Smooth muscle cell (in vitro differentiated cells): ENCODE measurements around the gene HEATR1. TPM values are rescaled to one million over a fixed set of nuclear protein-coding genes. Genes with fewer than 3 reads are reported as not detected.
A peak's percentile ranks its signal among the peaks of the same experiment; 100 is the strongest.
"Not testable (repeated sequence)": the region's sequence is repeated elsewhere in the genome, so short reads cannot be mapped to it uniquely, and the experiment has no call there.

Experiments
- DNase-seq: peaks from one replicate; lab custom pipeline; 2025; ENCODE audit not compliant: unreplicated experiment; lab: John Stamatoyannopoulos, UW
- H2AFZ ChIP-seq: fragments of 200-600 bp; sonication (generic); 2 replicates; pipeline ENCODE4 v1.6.0; 2016; ENCODE audit warnings: antibody characterized with exemption, low read depth, mild to moderate bottlenecking
- H3F3A ChIP-seq: fragments of 200-600 bp; sonication (generic); 2 replicates; pipeline ENCODE4 v1.6.0; 2017; ENCODE audit warnings: antibody characterized with exemption, low read depth
- H3K27ac ChIP-seq: fragments of 200-600 bp; sonication (generic); 2 replicates; pipeline ENCODE4 v1.5.1; 2016; ENCODE audit warnings: low read depth, mild to moderate bottlenecking
- H3K27me3 ChIP-seq: fragments of 200-600 bp; sonication (generic); 2 replicates; pipeline ENCODE4 v1.6.1; 2016; ENCODE audit warnings: low read depth, mild to moderate bottlenecking
- H3K36me3 ChIP-seq: fragments of 200-600 bp; sonication (generic); 2 replicates; pipeline ENCODE4 v1.5.1; 2016; ENCODE audit warnings: low read depth
- H3K4me1 ChIP-seq: fragments of 200-600 bp; sonication (generic); 2 replicates; pipeline ENCODE4 v1.5.1; 2016; ENCODE audit warnings: low read depth
- H3K4me2 ChIP-seq: fragments of 200-600 bp; sonication (generic); 2 replicates; pipeline ENCODE4 v1.6.0; 2016; ENCODE audit warnings: mild to moderate bottlenecking
- H3K4me3 ChIP-seq: fragments of 200-600 bp; sonication (generic); 2 replicates; pipeline ENCODE4 v1.5.1; 2016; ENCODE audit warnings: mild to moderate bottlenecking
- H3K79me2 ChIP-seq: fragments of 200-600 bp; sonication (generic); 2 replicates; pipeline ENCODE4 v1.6.0; 2016; ENCODE audit warnings: low read depth, mild to moderate bottlenecking
- H3K9ac ChIP-seq: fragments of 200-600 bp; sonication (generic); 2 replicates; pipeline ENCODE4 v1.6.0; 2016; ENCODE audit warnings: low read depth
- H3K9me3 ChIP-seq: fragments of 200-600 bp; sonication (generic); replicated peaks from 2 replicates; pipeline ENCODE4 v1.5.1; 2016; ENCODE audit warnings: low read depth
- H4K20me1 ChIP-seq: fragments of 200-600 bp; sonication (generic); 2 replicates; pipeline ENCODE4 v1.6.0; 2016; ENCODE audit warnings: low read depth
- WGBS: methylation state at CpG from one replicate; pipeline ENCODE4 v1.1.7; 2016; ENCODE audit warnings: low lambda C conversion rate; 5-methylcytosine and 5-hydroxymethylcytosine counted together
- polyA plus RNA-seq: library from polyadenylated mRNA; unstranded; fragments of >200 nt; fragmentation: Nextera tagmentation; extraction: Ambion mirVana; gene quantifications from 2 replicates; pipeline ENCODE4 v1.2.1, GENCODE V29; 2016
- total RNA-seq: library from RNA; depleted of rRNA; stranded (reverse); fragments of >200 nt; gene quantifications from 2 replicates; pipeline ENCODE4 v1.2.3, GENCODE V29; 2014
- TF ChIP-seq, protein P1 (sequence below): fragments of 200-600 bp; sonication (generic); IDR thresholded peaks from 2 replicates; pipeline ENCODE4 v1.5.1; 2017; ENCODE audit warnings: borderline replicate concordance, mild to moderate bottlenecking, antibody characterized with exemption; ENCODE audit not compliant: insufficient read depth, poor library complexity, severe bottlenecking

Gene HEATR1
- total and polyA plus RNA-seq, 2 experiments from 2014 or later: 6.9 to 25.3 TPM

GRCh38 chr1:236507022-236507700 is 97.2 kb downstream of the HEATR1 start:
- no peaks in the 10 kb centered on the region for H3K9me3 ChIP-seq
- no peaks in the 10 kb centered on the region for H3K36me3 ChIP-seq
- no peaks in the 10 kb centered on the region for H3K27me3 ChIP-seq
- no peak overlapping the region for H3K9ac ChIP-seq
- H2AFZ ChIP-seq: no peak overlapping the region
- no peak for DNase-seq
- H3K4me1 ChIP-seq: peaks cover 6% of the 10 kb centered on the region
- H4K20me1 ChIP-seq: no peaks in the 10 kb centered on the region
- H3K27ac ChIP-seq: no peak overlapping the region
- H3K4me2 ChIP-seq: no peak overlapping the region
- H3K79me2 ChIP-seq: no peaks in the 10 kb centered on the region
- 80% methylated on average over 5 of the region's 5 CpGs for WGBS
- H3F3A ChIP-seq: peaks cover 6% of the 10 kb centered on the region
- TF ChIP-seq, protein P1, sequence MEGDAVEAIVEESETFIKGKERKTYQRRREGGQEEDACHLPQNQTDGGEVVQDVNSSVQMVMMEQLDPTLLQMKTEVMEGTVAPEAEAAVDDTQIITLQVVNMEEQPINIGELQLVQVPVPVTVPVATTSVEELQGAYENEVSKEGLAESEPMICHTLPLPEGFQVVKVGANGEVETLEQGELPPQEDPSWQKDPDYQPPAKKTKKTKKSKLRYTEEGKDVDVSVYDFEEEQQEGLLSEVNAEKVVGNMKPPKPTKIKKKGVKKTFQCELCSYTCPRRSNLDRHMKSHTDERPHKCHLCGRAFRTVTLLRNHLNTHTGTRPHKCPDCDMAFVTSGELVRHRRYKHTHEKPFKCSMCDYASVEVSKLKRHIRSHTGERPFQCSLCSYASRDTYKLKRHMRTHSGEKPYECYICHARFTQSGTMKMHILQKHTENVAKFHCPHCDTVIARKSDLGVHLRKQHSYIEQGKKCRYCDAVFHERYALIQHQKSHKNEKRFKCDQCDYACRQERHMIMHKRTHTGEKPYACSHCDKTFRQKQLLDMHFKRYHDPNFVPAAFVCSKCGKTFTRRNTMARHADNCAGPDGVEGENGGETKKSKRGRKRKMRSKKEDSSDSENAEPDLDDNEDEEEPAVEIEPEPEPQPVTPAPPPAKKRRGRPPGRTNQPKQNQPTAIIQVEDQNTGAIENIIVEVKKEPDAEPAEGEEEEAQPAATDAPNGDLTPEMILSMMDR: no peak
- H3K4me3 ChIP-seq: no peak overlapping the region

- 79% methylated on average over 3 of the region's 3 CpGs for WGBS
- H3K27ac ChIP-seq, H3K9me3 ChIP-seq, H3F3A ChIP-seq, H3K27me3 ChIP-seq, H4K20me1 ChIP-seq, H3K79me2 ChIP-seq, H3K36me3 ChIP-seq, H3K4me1 ChIP-seq, H3K4me3 ChIP-seq, H3K9ac ChIP-seq, H3K4me2 ChIP-seq, DNase-seq: not testable (repeated sequence)
- H2AFZ ChIP-seq: peak overlapping the region; percentile 37
Observed at GRCh38 chr1:236504338-236504737, 100.0 kb downstream of the HEATR1 start.

GRCh38 chr1:236502972-236503639 is 101.2 kb downstream of the HEATR1 start:
- Histone ChIP-seq H3K4me3 (peak overlapping the region; percentile 35), H3K27me3 (no peaks in the 10 kb centered on the region), H3K27ac (peak overlapping the region; percentile 85), H3K79me2 (no peaks in the 10 kb centered on the region), H3F3A (peaks cover 6% of the 10 kb centered on the region), H2AFZ (peak overlapping the region; percentile 95), H3K4me1 (peaks cover 6% of the 10 kb centered on the region), H3K36me3 (no peaks in the 10 kb centered on the region), H3K4me2 (peak overlapping the region; percentile 76), H3K9me3 (no peaks in the 10 kb centered on the region), H4K20me1 (no peaks in the 10 kb centered on the region), H3K9ac (peak overlapping the region; percentile 53)
- 13% methylated on average over 15 of the region's 15 CpGs for WGBS
- no peak for DNase-seq
- TF ChIP-seq, protein P1: no peak

- H3K36me3 ChIP-seq: no peaks in the 10 kb centered on the region
- H2AFZ ChIP-seq: peak overlapping the region; percentile 95
- H3K9ac ChIP-seq: peak overlapping the region; percentile 53
- no peaks in the 10 kb centered on the region for H4K20me1 ChIP-seq
- H3K79me2 ChIP-seq: no peaks in the 10 kb centered on the region
- no peaks in the 10 kb centered on the region for H3K27me3 ChIP-seq
- 9% methylated on average over 2 of the region's 2 CpGs for WGBS
- no peak for DNase-seq
- peak overlapping the region; percentile 35 for H3K4me3 ChIP-seq
- peak overlapping the region; percentile 85 for H3K27ac ChIP-seq
- no peaks in the 10 kb centered on the region for H3K9me3 ChIP-seq
- H3K4me2 ChIP-seq: peak overlapping the region; percentile 76
- TF ChIP-seq, protein P1: no peak
- H3K4me1 ChIP-seq: peaks cover 6% of the 10 kb centered on the region
- H3F3A ChIP-seq: peaks cover 6% of the 10 kb centered on the region
Observed at GRCh38 chr1:236502579-236502971, 101.7 kb downstream of the HEATR1 start.
